ENCODE results near the gene CAMTA1. TPM values are rescaled to one million over a fixed set of nuclear protein-coding genes. Genes with fewer than 3 reads are reported as not detected.

The CAMTA1 gene
- total and polyA plus RNA-seq, 9 of the 15 experiments (the other 6 are each of a cell fraction or from before 2014, with no cell fraction given): 43.9 to 161 (median 65.9) TPM

DNA sequence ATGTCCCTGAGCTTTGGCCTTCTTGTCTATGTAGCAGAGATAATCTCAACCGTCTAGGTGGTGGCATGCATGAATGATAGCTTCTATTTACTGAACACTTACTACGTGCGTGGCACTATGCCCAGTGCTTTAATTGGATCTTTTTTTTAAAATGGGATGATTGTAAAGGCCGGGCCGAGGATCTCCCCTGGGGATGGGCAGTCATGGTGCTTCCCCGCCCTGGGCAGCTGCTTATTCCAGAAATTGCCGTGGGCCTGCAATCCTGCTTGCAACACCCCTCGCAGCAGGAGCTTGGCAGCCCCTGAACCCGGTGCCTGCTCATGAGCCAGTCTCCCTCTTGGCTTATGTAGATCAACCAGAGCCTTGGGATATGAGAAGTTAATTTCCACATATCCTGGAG, 360.7 kb downstream of the CAMTA1 start:
- Histone ChIP-seq H3K79me2 (ENCODE audit: control insufficient read depth, insufficient read depth, low read length) (no peaks in the 10 kb centered on the region), H3K4me3 (no peak overlapping the region), H3K9me1 (ENCODE audit: control insufficient read depth, insufficient read depth, low read length) (peaks cover 3% of the 10 kb centered on the region), H3K9ac (ENCODE audit: insufficient read depth in 1 of 2, low read depth in 2 of 2, low read length in 2 of 2) (no peak overlapping the region), H3K27me3 (ENCODE audit: control insufficient read depth in 2 of 2, insufficient read depth in 2 of 2, low read length in 2 of 2) (peaks cover 14 to 45% of the 10 kb centered on the region in 2 experiments; a peak in 4 of 5 replicates), H4K20me1 (replicated peaks; ENCODE audit: control insufficient read depth, insufficient read depth, low read length) (peaks cover 11% of the 10 kb centered on the region), H3K36me3 (ENCODE audit: control insufficient read depth, insufficient read depth, low read length) (no peaks in the 10 kb centered on the region), H3K27ac (ENCODE audit: extremely low read depth, low read depth, low read length) (no peak overlapping the region), H3K4me1 (replicated peaks in 1 of 2; ENCODE audit: control insufficient read depth in 2 of 2, insufficient read depth in 2 of 2, low read length in 2 of 2) (peaks cover 0 to 3% of the 10 kb centered on the region in 2 experiments; a peak in 1 of 5 replicates), H2AFZ (ENCODE audit: low read depth, low read length) (no peak overlapping the region), H3K4me2 (ENCODE audit: insufficient read depth, low read length) (no peak overlapping the region), H3K9me3 (replicated peaks; ENCODE audit: control insufficient read depth, insufficient read depth, low read depth, low read length) (no peaks in the 10 kb centered on the region)
- no peak for FAIRE-seq
- ATAC-seq: no peak
- BruUV-seq (replicated peaks): no TSS peak
- no peak for DNase-seq (ENCODE audit: extremely low read depth in 1 of 4, low spot score in 3 of 4)
- WGBS (ENCODE audit: insufficient coverage, low coverage, missing lambda C conversion rate): under 1% methylated on average over 9 of the region's 9 CpGs
- intact Hi-C loops (cut with micrococcal nuclease) (no loop called here), in situ Hi-C loops (cut with MboI) (no loop called here)
- POLR2A ChIA-PET: no interaction called here
- CTCF ChIA-PET (ENCODE audit: low intra/inter-chr PET ratio): no interaction called here
- no peak for TF ChIP-seq HOMEZ (CRISPR knock-in tag; IDR thresholded peaks at IDR 0.05)
- TF ChIP-seq RCOR1 (IDR thresholded peaks at IDR 0.05; ENCODE audit: borderline replicate concordance in 1 of 2, low read depth in 2 of 2, low read length in 2 of 2): no peak
- no peak for TF ChIP-seq ZSCAN29 (IDR thresholded peaks at IDR 0.05)
- TF ChIP-seq E2F3 (CRISPR knock-in tag; IDR thresholded peaks at IDR 0.05): no peak
- no peak for TF ChIP-seq ZMIZ1 (IDR thresholded peaks at IDR 0.05; ENCODE audit: low read depth in 2 of 2, low read length in 2 of 2)
- no peak for TF ChIP-seq LEF1 (IDR thresholded peaks at IDR 0.05)
- TF ChIP-seq ATF7 (IDR thresholded peaks at IDR 0.05): no peak
